OCI-LY7 (cell line): ENCODE measurements around the gene SARS2.

Source experiments
- EZH2phosphoT487 ChIP-seq: fragments of 200-600 bp; sonication (generic); IDR thresholded peaks from 2 replicates; pipeline ENCODE4 v1.6.1; 2018; ENCODE audit warnings: low read depth, borderline replicate concordance, mild to moderate bottlenecking, mixed run types, antibody characterized with exemption, low read length, moderate library complexity, mixed read lengths
- TF ChIP-seq, protein P1 (sequence below): fragments of 200-600 bp; sonication (generic); conservative IDR thresholded peaks from 2 replicates; pipeline ENCODE4 v1.5.1; 2014; ENCODE audit warnings: mild to moderate bottlenecking, antibody characterized with exemption, low read length, moderate library complexity, mixed read lengths

DNA sequence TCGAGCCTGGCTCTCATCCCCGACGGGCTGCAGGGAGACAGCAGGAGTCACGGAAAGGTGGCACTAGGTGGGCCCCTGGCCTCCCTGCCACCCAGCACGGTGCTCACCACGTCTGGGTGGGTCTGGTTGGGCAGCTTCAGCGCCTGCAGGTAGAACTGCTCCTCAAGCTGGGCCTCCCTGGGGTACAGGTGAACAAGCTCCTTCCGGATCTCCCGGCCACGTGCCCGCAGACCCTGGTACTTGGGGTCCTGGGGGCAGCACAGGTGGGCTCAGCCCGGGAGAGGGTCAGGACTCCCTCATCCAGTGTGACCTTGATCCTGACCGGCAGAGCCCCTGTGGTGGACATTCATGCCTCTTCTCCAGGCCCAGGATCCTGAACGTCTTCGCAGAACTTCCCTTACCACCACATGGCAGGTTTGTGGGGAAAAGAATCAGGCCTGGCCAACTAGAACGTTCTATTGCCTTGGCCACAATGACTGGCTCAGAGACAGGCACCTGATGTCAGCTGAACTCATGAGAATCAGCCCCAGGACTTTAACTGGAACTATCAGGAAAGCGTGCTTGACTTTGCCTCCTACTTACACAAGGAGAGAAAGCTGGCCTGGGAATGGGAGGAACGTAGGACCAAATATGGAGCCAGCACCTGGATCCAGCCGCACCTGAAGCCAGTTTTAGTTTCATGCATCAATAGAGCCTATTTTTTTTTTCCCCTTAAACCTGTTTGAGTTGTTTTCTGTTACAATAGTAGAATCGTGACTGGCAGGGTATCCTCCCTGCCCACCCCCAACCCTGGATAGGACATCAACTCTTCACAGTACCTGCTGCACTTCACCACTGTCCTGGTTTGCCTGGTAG is 8.9 kb downstream of the SARS2 start:
- TF ChIP-seq, protein P1, sequence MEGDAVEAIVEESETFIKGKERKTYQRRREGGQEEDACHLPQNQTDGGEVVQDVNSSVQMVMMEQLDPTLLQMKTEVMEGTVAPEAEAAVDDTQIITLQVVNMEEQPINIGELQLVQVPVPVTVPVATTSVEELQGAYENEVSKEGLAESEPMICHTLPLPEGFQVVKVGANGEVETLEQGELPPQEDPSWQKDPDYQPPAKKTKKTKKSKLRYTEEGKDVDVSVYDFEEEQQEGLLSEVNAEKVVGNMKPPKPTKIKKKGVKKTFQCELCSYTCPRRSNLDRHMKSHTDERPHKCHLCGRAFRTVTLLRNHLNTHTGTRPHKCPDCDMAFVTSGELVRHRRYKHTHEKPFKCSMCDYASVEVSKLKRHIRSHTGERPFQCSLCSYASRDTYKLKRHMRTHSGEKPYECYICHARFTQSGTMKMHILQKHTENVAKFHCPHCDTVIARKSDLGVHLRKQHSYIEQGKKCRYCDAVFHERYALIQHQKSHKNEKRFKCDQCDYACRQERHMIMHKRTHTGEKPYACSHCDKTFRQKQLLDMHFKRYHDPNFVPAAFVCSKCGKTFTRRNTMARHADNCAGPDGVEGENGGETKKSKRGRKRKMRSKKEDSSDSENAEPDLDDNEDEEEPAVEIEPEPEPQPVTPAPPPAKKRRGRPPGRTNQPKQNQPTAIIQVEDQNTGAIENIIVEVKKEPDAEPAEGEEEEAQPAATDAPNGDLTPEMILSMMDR: no peak
- TF ChIP-seq EZH2phosphoT487: no peak
